H1 (cell line): ENCODE results near the gene IL7R.

ENCODE experiments used
- CREB1 ChIP-seq: IDR thresholded peaks from 2 replicates; pipeline ENCODE4 v1.6.1; 2012; ENCODE audit warnings: inconsistent platforms
- CTCF ChIP-seq, 3 experiments: IDR thresholded peaks; 1 replicate in 2 of 3; 2 replicates in 1 of 3; pipeline versions ENCODE4 v1.5.1 to v1.6.1; 2011; ENCODE audit warnings: low read length in 3 of 3, mild to moderate bottlenecking in 3 of 3, inconsistent platforms in 2 of 3, low read depth in 1 of 3, moderate library complexity in 1 of 3; ENCODE audit not compliant: insufficient read depth in 1 of 3; ENCODE audit errors: control extremely low read depth in 1 of 3
- E2F6 ChIP-seq: IDR thresholded peaks from 2 replicates; pipeline ENCODE4 v1.6.1; 2012; ENCODE audit warnings: inconsistent platforms
- EP300 ChIP-seq, 2 experiments: IDR thresholded peaks; 1 replicate in 1 of 2; 2 replicates in 1 of 2; pipeline ENCODE4 v1.6.1; 2011 to 2012; ENCODE audit warnings: low read depth in 2 of 2, low read length in 2 of 2, mild to moderate bottlenecking in 2 of 2, borderline replicate concordance in 1 of 2, inconsistent platforms in 1 of 2, moderate library complexity in 1 of 2
- MAX ChIP-seq: IDR thresholded peaks from 2 replicates; pipeline ENCODE4 v1.6.1; 2012; ENCODE audit warnings: inconsistent platforms
- POLR2AphosphoS5 ChIP-seq: IDR thresholded peaks from 2 replicates; pipeline ENCODE4 v1.6.1; 2011; ENCODE audit warnings: low read depth, low read length
- TEAD4 ChIP-seq: IDR thresholded peaks from 2 replicates; pipeline ENCODE4 v1.6.1; 2012; ENCODE audit warnings: low read depth, low read length, inconsistent platforms, mixed read lengths

- TF ChIP-seq EP300 (IDR thresholded peaks at IDR 0.05; ENCODE audit: borderline replicate concordance in 1 of 2, low read depth in 2 of 2, low read length in 2 of 2) (no peak), POLR2AphosphoS5 (no peak), CTCF (IDR thresholded peaks at IDR 0.05; ENCODE audit: control extremely low read depth in 1 of 3, insufficient read depth in 1 of 3, low read depth in 1 of 3, low read length in 3 of 3) (no peak), CREB1 (no peak), E2F6 (no peak), MAX (no peak), TEAD4 (no peak)
Measured at GRCh38 chr5:35878079-35878478, 21.4 kb downstream of the IL7R start.
